ENCODE measurements around the gene GET4.
A peak's percentile ranks its signal among the peaks of the same experiment; 100 is the strongest.
"Not testable (repeated sequence)": the region's sequence is repeated elsewhere in the genome, so short reads cannot be mapped to it uniquely, and the experiment has no call there.

Gene GET4

GRCh38 chr7:921581-922333 lies 45.4 kb downstream of the GET4 start:
- no peak overlapping the region for H3K4me3 ChIP-seq (ENCODE audit: low read depth, low read length)
- DNase-seq (ENCODE audit: low read depth), result no peak

- no peak overlapping the region for H3K4me3 ChIP-seq (ENCODE audit: low read depth, low read length)
- no peak for DNase-seq (ENCODE audit: low read depth)
Measured at GRCh38 chr7:922334-923107, 46.2 kb downstream of the GET4 start.

GRCh38 chr7:923108-924041 lies 47.0 kb downstream of the GET4 start:
- H3K4me3 ChIP-seq (ENCODE audit: low read depth, low read length), result no peak overlapping the region
- no peak for DNase-seq (ENCODE audit: low read depth)

- not testable (repeated sequence) for DNase-seq (ENCODE audit: low read depth); H3K4me3 ChIP-seq (ENCODE audit: low read depth, low read length)
Measured at GRCh38 chr7:924042-924441, 47.7 kb downstream of the GET4 start.

DNA sequence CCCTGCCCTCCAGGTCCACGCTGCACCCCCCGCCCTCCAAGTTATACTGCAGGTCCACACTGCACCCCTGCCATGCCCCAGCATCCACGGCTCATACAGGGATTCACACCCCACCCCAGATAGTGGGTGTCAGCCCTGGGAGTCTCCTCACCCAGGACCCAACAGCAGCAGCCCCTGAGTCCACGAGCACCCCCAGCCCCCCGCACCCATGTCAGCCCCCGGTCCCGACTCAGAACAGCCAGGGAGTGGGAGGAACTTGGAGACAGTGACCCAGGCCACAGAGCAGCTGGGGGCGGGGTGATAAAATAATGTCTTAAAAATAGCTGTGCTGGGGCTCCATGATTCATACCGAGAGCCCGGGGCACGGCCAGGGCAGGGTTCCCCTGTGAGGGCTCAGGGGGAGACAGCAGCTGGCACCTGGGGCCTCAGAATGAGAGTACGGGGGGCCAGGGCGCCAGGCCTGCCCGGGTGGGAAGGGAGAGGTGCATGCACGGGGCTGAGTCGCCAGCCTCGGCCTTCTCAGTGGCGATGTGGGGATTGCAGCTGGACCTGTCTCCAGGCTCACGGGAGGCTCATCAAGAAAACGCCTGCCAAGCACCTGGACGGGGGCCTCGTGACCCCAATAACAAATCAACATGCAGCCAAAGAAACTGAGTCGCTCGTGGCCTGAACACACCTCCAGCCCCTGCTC lies 48.3 kb downstream of the GET4 start:
- no peak for DNase-seq (ENCODE audit: low read depth)
- H3K4me3 ChIP-seq (ENCODE audit: low read depth, low read length), result no peak overlapping the region

GRCh38 chr7:925601-926000 lies 49.2 kb downstream of the GET4 start:
- no peak for DNase-seq (ENCODE audit: low read depth)
- H3K4me3 ChIP-seq (ENCODE audit: low read depth, low read length), result no peak overlapping the region

GRCh38 chr7:926061-927030 lies 50.0 kb downstream of the GET4 start:
- no peak overlapping the region for H3K4me3 ChIP-seq (ENCODE audit: low read depth, low read length)
- DNase-seq (ENCODE audit: low read depth), result no peak

DNA sequence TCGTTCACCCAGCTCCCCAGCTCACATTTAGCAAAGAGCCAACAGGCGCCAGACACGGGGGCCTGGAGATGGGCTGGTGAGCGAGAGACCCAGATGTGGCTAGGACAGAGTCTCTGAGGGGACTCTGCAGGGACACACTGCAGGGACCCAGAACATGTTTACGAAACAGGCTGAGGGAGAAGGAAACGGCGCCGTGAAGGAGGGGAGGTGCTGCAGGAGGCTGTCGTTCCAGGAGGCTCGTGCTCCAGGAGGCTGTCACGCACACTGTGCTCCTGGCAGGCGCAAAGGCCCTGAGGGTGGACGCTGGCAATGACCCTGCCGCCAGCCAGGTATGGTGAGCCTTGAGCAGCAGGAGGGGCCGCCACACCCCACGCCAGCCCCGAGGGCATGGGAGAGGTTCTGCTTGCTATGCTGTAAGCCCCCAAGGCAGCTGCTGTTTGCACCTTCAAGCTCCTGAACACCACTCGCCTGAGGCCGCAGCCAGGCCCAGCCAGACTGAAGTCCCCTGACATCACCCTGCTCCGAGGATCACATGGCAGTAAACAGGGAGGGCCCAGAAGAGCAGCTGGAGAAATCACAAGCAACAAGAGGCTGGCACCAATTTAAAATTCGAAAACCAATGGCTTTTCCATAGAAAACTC lies 50.8 kb downstream of the GET4 start:
- H3K4me3 ChIP-seq (ENCODE audit: low read depth, low read length), result no peak overlapping the region
- no peak for DNase-seq (ENCODE audit: low read depth)

- no peak overlapping the region for H3K4me3 ChIP-seq (ENCODE audit: low read depth, low read length)
- peak; percentile 33 for DNase-seq (ENCODE audit: low read depth)
Measured at GRCh38 chr7:929311-929711, 53.0 kb downstream of the GET4 start.

- H3K4me3 ChIP-seq (ENCODE audit: low read depth, low read length), result no peak overlapping the region
- DNase-seq (ENCODE audit: low read depth), result no peak
Measured at GRCh38 chr7:930975-931758, 54.8 kb downstream of the GET4 start.

DNA sequence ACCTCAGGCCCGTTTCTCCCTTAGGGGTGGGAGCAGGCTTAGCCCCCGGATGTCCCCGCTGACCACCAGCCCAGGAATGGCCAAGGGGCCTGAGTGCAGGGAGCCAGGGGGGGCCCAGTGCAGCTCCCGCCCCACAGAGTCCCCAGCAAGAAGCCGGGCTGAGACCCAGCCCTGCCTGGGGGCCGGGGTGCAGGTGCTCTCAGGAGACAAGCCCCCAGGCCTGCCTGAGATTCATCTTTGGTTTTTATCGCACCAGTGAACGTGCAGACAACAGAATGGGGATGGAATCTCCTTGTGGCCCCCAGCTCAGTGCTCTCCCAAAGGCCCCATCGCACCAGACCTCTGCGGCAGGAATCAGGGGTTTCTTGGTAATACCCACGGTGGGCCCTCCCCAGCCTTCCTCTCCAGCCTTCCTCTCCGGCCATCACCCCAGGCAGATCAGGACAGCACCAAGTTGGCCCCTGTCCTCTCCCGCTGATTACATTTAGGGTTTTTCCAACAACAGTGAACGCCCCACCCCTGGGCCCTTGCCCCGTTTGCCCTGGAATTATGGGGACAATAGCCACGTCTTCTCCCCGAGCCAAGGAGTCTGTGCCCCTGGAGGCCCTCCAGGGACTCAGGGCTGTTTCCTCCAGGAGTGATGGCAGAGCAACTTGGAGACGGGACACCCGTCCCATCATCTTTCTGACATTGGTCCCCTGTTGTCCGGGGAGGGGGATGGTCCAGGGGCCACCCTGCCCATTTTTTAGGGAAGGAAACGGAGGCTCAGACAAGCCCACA lies 55.7 kb downstream of the GET4 start:
- H3K4me3 ChIP-seq (ENCODE audit: low read depth, low read length), result no peak overlapping the region
- DNase-seq (ENCODE audit: low read depth), result no peak

DNA sequence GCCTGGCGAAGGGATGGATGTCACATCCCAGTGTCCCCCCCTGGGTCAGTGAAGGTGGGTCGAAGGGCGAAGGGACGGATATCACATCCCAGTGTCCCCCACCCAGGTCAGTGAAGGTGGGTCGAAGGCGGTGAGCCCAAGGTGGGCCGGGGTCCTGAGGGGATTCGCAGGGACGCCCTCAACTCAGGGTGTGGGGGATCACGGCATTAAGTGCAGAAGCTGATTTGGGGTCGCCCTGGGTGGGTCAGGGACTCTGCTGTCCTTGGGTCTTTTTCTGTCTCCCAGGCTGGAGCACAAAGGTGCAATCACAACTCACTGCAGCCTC lies 56.3 kb downstream of the GET4 start:
- H3K4me3 ChIP-seq (ENCODE audit: low read depth, low read length), result no peak overlapping the region
- no peak for DNase-seq (ENCODE audit: low read depth)

GRCh38 chr7:934469-935163 lies 58.3 kb downstream of the GET4 start:
- H3K4me3 ChIP-seq (ENCODE audit: low read depth, low read length), result no peak overlapping the region
- no peak for DNase-seq (ENCODE audit: low read depth)

DNA sequence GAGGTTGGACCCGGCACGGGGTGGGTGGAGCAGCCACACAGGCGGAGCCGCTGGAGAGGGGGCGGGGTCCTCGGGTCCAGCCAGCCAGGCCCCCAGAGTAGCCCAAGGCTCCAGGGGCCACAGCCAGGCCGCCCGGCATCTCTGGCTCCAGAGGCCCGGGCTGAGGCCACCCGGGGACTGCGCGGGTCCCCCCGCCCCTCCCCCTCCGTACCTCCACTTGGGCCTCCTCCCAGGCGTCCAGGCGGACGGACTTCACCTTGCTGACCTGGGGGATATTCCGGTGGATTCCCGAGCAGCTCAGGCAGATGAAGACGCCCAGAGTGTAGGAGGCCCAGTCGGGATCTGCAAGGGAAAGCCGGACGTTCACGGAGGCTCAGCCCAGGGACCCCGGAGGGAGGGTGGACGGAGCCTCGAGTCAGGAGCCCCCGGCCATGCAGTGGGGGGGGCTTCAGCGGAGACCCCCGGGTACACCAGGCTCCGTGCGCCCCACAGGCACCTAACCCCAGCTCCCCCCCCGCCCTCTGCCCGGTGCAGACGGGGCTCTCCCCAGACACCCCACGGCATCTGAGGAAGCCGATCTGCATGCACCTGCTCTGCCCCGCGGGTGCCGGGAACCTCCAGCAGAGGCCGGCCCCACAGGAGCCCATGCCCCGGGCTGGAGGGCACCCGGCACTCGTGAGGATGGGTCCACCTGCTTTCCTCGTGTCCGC lies 59.0 kb downstream of the GET4 start:
- H3K4me3 ChIP-seq (ENCODE audit: low read depth, low read length), result no peak overlapping the region
- no peak for DNase-seq (ENCODE audit: low read depth)

DNA sequence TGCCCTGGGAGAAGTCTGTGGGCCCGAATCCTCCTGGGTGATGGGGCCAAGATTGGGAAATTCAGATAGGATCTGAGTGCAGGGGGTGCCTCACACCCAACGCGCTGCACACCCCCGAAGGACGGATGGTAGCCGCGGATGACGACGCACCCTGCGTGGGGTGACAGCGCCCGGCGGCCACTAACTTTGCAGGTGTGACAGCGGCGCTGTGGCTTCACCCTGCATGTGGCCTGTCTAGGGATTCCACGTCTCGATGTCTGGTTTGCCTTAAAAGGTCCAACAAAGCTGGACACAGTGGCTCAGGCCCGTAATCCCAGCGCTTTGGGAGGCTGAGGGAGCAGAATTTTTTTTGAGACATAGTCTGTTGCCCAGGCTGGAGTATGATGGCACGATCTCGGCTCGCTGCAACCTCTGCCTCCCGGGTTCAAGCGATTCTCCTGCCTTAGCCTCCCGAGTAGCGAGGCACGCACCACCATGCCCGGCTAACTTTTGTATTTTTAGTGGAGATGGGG lies 59.6 kb downstream of the GET4 start:
- no peak overlapping the region for H3K4me3 ChIP-seq (ENCODE audit: low read depth, low read length)
- DNase-seq (ENCODE audit: low read depth), result no peak

Measured in skeletal muscle cell (primary cell).